KG1 (cell line): Measurements from ENCODE around the gene C1R.

Experiments used
- DNase-seq: peaks from one replicate; lab custom pipeline; 2025; lab: John Stamatoyannopoulos, UW

Gene C1R

GRCh38 chr12:7034464-7034863, 57.8 kb downstream of the C1R start:
- DNase-seq = no peak

- DNase-seq = no peak
Observed at GRCh38 chr12:7032990-7033389, 59.3 kb downstream of the C1R start.

- no peak for DNase-seq
Observed at GRCh38 chr12:7031306-7031705, 60.9 kb downstream of the C1R start.
